Spleen (tissue), 7 donors: ENCODE results near the gene KIAA0753.
"Not testable (repeated sequence)": the region's sequence is repeated elsewhere in the genome, so short reads cannot be mapped to it uniquely, and the experiment has no call there.

ENCODE experiments used
- POLR2A ChIP-seq, 3 donors: fragments of 450-650 bp; IDR thresholded peaks; one replicate each; pipeline ENCODE4 v1.5.1; 2017; ENCODE audit warnings: antibody characterized with exemption in 3 of 3, mild to moderate bottlenecking in 1 of 3
- TF ChIP-seq, protein P1 (sequence below), 11 experiments: fragments of 200-600 bp in 7 of 11; fragments of 450-650 bp in 4 of 11; sonication (generic) in 4 of 11; IDR thresholded peaks in 8 of 11; conservative IDR thresholded peaks in 3 of 11; 1 replicate in 7 of 11; 2 replicates in 4 of 11; pipeline versions ENCODE4 v1.4.0 to v1.8.0; 2016 to 2021; ENCODE audit warnings: antibody characterized with exemption in 11 of 11, inconsistent platforms in 4 of 11, mild to moderate bottlenecking in 1 of 11
- donor health status: DM: no; HTN: no; CAD: no; lungs with moderate emphysema.
- donor health status: DM: no; HTN: no; CAD: no.
- donor health status: DM: no; HTN: no; CAD: no.

- TF ChIP-seq, protein P1, sequence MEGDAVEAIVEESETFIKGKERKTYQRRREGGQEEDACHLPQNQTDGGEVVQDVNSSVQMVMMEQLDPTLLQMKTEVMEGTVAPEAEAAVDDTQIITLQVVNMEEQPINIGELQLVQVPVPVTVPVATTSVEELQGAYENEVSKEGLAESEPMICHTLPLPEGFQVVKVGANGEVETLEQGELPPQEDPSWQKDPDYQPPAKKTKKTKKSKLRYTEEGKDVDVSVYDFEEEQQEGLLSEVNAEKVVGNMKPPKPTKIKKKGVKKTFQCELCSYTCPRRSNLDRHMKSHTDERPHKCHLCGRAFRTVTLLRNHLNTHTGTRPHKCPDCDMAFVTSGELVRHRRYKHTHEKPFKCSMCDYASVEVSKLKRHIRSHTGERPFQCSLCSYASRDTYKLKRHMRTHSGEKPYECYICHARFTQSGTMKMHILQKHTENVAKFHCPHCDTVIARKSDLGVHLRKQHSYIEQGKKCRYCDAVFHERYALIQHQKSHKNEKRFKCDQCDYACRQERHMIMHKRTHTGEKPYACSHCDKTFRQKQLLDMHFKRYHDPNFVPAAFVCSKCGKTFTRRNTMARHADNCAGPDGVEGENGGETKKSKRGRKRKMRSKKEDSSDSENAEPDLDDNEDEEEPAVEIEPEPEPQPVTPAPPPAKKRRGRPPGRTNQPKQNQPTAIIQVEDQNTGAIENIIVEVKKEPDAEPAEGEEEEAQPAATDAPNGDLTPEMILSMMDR (IDR thresholded peaks at IDR 0.05 in 8 of 11, conservative IDR thresholded peaks at IDR 0.05 in 3 of 11): not testable (repeated sequence)
- TF ChIP-seq POLR2A (IDR thresholded peaks at IDR 0.05): not testable (repeated sequence)
Observed at GRCh38 chr17:6593371-6593770, 47.1 kb downstream of the KIAA0753 start.
